ENCODE measurements around the gene PKNOX2.

Gene PKNOX2

GRCh38 chr11:125399945-125400344, 235.4 kb downstream of the PKNOX2 start:
- Histone ChIP-seq H2AFZ (ENCODE audit: low read length) (no peak overlapping the region), H3K27me3 (replicated peaks; ENCODE audit: insufficient read depth, low read length) (peaks cover 7% of the 10 kb centered on the region; the same call in 1 of the 2 replicates), H3K9me3 (replicated peaks; ENCODE audit: insufficient read depth, low read length) (no peaks in the 10 kb centered on the region), H3K79me2 (ENCODE audit: low read length) (no peaks in the 10 kb centered on the region), H3K9me2 (replicated peaks; ENCODE audit: insufficient read depth, low read length) (no peaks in the 10 kb centered on the region), H3K36me3 (replicated peaks; ENCODE audit: insufficient read depth, low read length) (no peaks in the 10 kb centered on the region), H3K9ac (ENCODE audit: low read length) (no peak overlapping the region), H3K4me3 (ENCODE audit: low read length) (no peak overlapping the region), H3K4me1 (ENCODE audit: low read length) (peaks cover 8% of the 10 kb centered on the region), H3F3A (ENCODE audit: insufficient read depth, low read length) (no peaks in the 10 kb centered on the region), H3K4me2 (ENCODE audit: low read depth, low read length) (no peak overlapping the region), H3K27ac (ENCODE audit: low read length) (no peak overlapping the region), H4K20me1 (ENCODE audit: insufficient read depth, low read length) (no peaks in the 10 kb centered on the region)
- TF ChIP-seq EZH2phosphoT487 (IDR thresholded peaks at IDR 0.05; ENCODE audit: low read length) (no peak), CTCF (IDR thresholded peaks at IDR 0.05; ENCODE audit: low read length) (no peak), EZH2 (optimal IDR thresholded peaks at IDR 0.05; ENCODE audit: low read depth, low read length) (no peak)
- no peak for DNase-seq

GRCh38 chr11:125401235-125401634, 236.7 kb downstream of the PKNOX2 start:
- Histone ChIP-seq H3K9ac (ENCODE audit: low read length) (no peak overlapping the region), H3K27ac (ENCODE audit: low read length) (no peak overlapping the region), H3K4me3 (ENCODE audit: low read length) (no peak overlapping the region), H3K36me3 (replicated peaks; ENCODE audit: insufficient read depth, low read length) (no peaks in the 10 kb centered on the region), H3K4me2 (ENCODE audit: low read depth, low read length) (no peak overlapping the region), H3K4me1 (ENCODE audit: low read length) (peaks cover 8% of the 10 kb centered on the region), H3K9me2 (replicated peaks; ENCODE audit: insufficient read depth, low read length) (no peaks in the 10 kb centered on the region), H2AFZ (ENCODE audit: low read length) (no peak overlapping the region), H3F3A (ENCODE audit: insufficient read depth, low read length) (no peaks in the 10 kb centered on the region), H3K9me3 (replicated peaks; ENCODE audit: insufficient read depth, low read length) (no peaks in the 10 kb centered on the region), H4K20me1 (ENCODE audit: insufficient read depth, low read length) (no peaks in the 10 kb centered on the region), H3K79me2 (ENCODE audit: low read length) (no peaks in the 10 kb centered on the region), H3K27me3 (replicated peaks; ENCODE audit: insufficient read depth, low read length) (peaks cover 18% of the 10 kb centered on the region)
- TF ChIP-seq EZH2 (optimal IDR thresholded peaks at IDR 0.05; ENCODE audit: low read depth, low read length) (no peak), EZH2phosphoT487 (IDR thresholded peaks at IDR 0.05; ENCODE audit: low read length) (no peak), CTCF (IDR thresholded peaks at IDR 0.05; ENCODE audit: low read length) (no peak)
- DNase-seq, result no peak

GRCh38 chr11:125401746-125402145, 237.2 kb downstream of the PKNOX2 start:
- no peaks in the 10 kb centered on the region for H3K36me3 ChIP-seq (replicated peaks; ENCODE audit: insufficient read depth, low read length)
- no peak for TF ChIP-seq CTCF (IDR thresholded peaks at IDR 0.05; ENCODE audit: low read length)
- TF ChIP-seq EZH2phosphoT487 (IDR thresholded peaks at IDR 0.05; ENCODE audit: low read length), result no peak
- TF ChIP-seq EZH2 (optimal IDR thresholded peaks at IDR 0.05; ENCODE audit: low read depth, low read length), result no peak
- H4K20me1 ChIP-seq (ENCODE audit: insufficient read depth, low read length), result no peaks in the 10 kb centered on the region
- H3K27ac ChIP-seq (ENCODE audit: low read length), result no peak overlapping the region
- no peak for DNase-seq
- no peak overlapping the region for H3K4me2 ChIP-seq (ENCODE audit: low read depth, low read length)
- H3K4me3 ChIP-seq (ENCODE audit: low read length), result no peak overlapping the region
- H3K9me2 ChIP-seq (replicated peaks; ENCODE audit: insufficient read depth, low read length), result no peaks in the 10 kb centered on the region
- H3K27me3 ChIP-seq (replicated peaks; ENCODE audit: insufficient read depth, low read length), result peaks cover 22% of the 10 kb centered on the region
- H3F3A ChIP-seq (ENCODE audit: insufficient read depth, low read length), result no peaks in the 10 kb centered on the region
- H3K9ac ChIP-seq (ENCODE audit: low read length), result no peak overlapping the region
- H3K4me1 ChIP-seq (ENCODE audit: low read length), result peaks cover 8% of the 10 kb centered on the region
- H3K79me2 ChIP-seq (ENCODE audit: low read length), result no peaks in the 10 kb centered on the region
- H2AFZ ChIP-seq (ENCODE audit: low read length), result no peak overlapping the region
- no peaks in the 10 kb centered on the region for H3K9me3 ChIP-seq (replicated peaks; ENCODE audit: insufficient read depth, low read length)
